Body of pancreas (tissue), 4 donors: ENCODE data around the gene BOD1. TPM values are rescaled to one million over a fixed set of nuclear protein-coding genes. Genes with fewer than 3 reads are reported as not detected.

Experiments used
- ATAC-seq: fragments of 150-250 bp; one replicate; pipeline ENCODE4 v1.9.1; 2016
- DNase-seq, 4 donors: peaks; one replicate each; pipeline ENCODE4 v3.0.0-alpha.2; 2019
- H3K27ac ChIP-seq, 4 donors: fragments of 200-600 bp; sonication (generic); 1 replicate in 3 of 4; 2 replicates in 1 of 4; pipeline versions ENCODE4 v1.5.1 to v1.6.1; 2016 to 2019; ENCODE audit warnings: mild to moderate bottlenecking in 1 of 4, mixed read lengths in 1 of 4, moderate library complexity in 1 of 4
- H3K27me3 ChIP-seq, 2 donors: fragments of 200-600 bp; sonication (generic); one replicate each; pipeline ENCODE4 v1.6.0; 2016; ENCODE audit warnings: mild to moderate bottlenecking in 1 of 2
- H3K36me3 ChIP-seq, 2 donors: fragments of 200-600 bp; sonication (generic); replicated peaks in 1 of 2; 2 replicates each; pipeline ENCODE4 v1.5.1; 2016; ENCODE audit warnings: low read depth in 2 of 2; ENCODE audit not compliant: insufficient read depth in 1 of 2
- H3K4me1 ChIP-seq: fragments of 200-600 bp; sonication (generic); one replicate; pipeline ENCODE4 v1.6.0; 2016
- H3K4me3 ChIP-seq, 2 donors: fragments of 200-600 bp; sonication (generic); 1 replicate in 1 of 2; 2 replicates in 1 of 2; pipeline ENCODE4 v1.5.1; 2016 to 2019
- H3K9me3 ChIP-seq, 3 donors: fragments of 200-600 bp; sonication (generic); 1 replicate in 2 of 3; 2 replicates in 1 of 3; pipeline ENCODE4 v1.5.1; 2016
- CTCF ChIP-seq, 7 experiments: fragments of 450-650 bp in 4 of 7; fragments of 200-600 bp in 3 of 7; sonication (generic) in 3 of 7; IDR thresholded peaks; one replicate each; pipeline ENCODE4 v1.5.1; 2016 to 2019; ENCODE audit warnings: antibody characterized with exemption in 7 of 7
- POLR2A ChIP-seq, 3 donors: fragments of 450-650 bp; IDR thresholded peaks; one replicate each; pipeline ENCODE4 v1.6.1; 2016; ENCODE audit warnings: antibody characterized with exemption in 3 of 3, mild to moderate bottlenecking in 2 of 3
- WGBS, 2 donors: methylation state at CpG; one replicate each; pipeline ENCODE4 v1.1.5; 2017; 5-methylcytosine and 5-hydroxymethylcytosine counted together
- intact Hi-C: fragments of 100-400 bp; cut with DNase I; formaldehyde crosslinking; loops from one replicate; pipeline ENCODE4 v1.15.1; 2023
- total RNA-seq, 2 donors: library from RNA; depleted of rRNA; stranded (reverse); fragments of >200 nt; gene quantifications; one replicate each; pipeline ENCODE4 v1.1.0, GENCODE V29; 2016

Gene BOD1
- total RNA-seq, 2 donors from 2014 or later, result 32.7 to 36.9 TPM

- Histone ChIP-seq H3K36me3 (no peaks in the 10 kb centered on the region), H3K9me3 (peaks cover 0 to 7% (median 0%) of the 10 kb centered on the region in 3 donors), H3K4me1 (peaks cover 7% of the 10 kb centered on the region), H3K4me3 (no peak overlapping the region), H3K27ac (no peak overlapping the region), H3K27me3 (no peaks in the 10 kb centered on the region)
- DNase-seq (no peak), ATAC-seq (no peak)
- 72 to 75% methylated on average over 8 of the region's 8 CpGs for WGBS, 2 donors
- intact Hi-C loops, result loop anchor here (5.0 kb wide), 1 partner anchor 283 kb away; no protein-coding TSS in a partner anchor
- TF ChIP-seq CTCF (IDR thresholded peaks at IDR 0.05), result no peak
- TF ChIP-seq POLR2A (IDR thresholded peaks at IDR 0.05), result no peak
Observed at GRCh38 chr5:173574983-173575382, 41.5 kb downstream of the BOD1 start.

GRCh38 chr5:173573126-173573960 is 43.1 kb downstream of the BOD1 start:
- WGBS, 2 donors, result 26 to 36% methylated on average over 28 to 35 of the region's 35 CpGs
- intact Hi-C loops, result no loop called here

GRCh38 chr5:173572431-173573125 is 43.9 kb downstream of the BOD1 start:
- Histone ChIP-seq H3K4me3 (no peak overlapping the region), H3K36me3 (no peaks in the 10 kb centered on the region), H3K27me3 (no peaks in the 10 kb centered on the region), H3K27ac (no peak overlapping the region), H3K4me1 (peaks cover 7% of the 10 kb centered on the region), H3K9me3 (peaks cover 0 to 7% (median 0%) of the 10 kb centered on the region in 3 donors)
- WGBS, 2 donors, result 13 to 17% methylated on average over 6 of the region's 6 CpGs
- intact Hi-C loops, result no loop called here
- DNase-seq, result no peak
- TF ChIP-seq POLR2A (IDR thresholded peaks at IDR 0.05) (no peak), CTCF (IDR thresholded peaks at IDR 0.05) (no peak)
- ATAC-seq, result peak; percentile 30

More at GRCh38 chr5:173573126-173573960, 43.1 kb downstream of the BOD1 start:
- H3K27me3 ChIP-seq, result no peaks in the 10 kb centered on the region
- H3K36me3 ChIP-seq, result no peaks in the 10 kb centered on the region
- ATAC-seq (peak; percentile 95), DNase-seq (peak; percentile 70 to 82 (median 80))
- H3K9me3 ChIP-seq, result peaks cover 0 to 6% (median 0%) of the 10 kb centered on the region in 3 donors
- H3K27ac ChIP-seq, result no peak overlapping the region
- H3K4me1 ChIP-seq, result peaks cover 7% of the 10 kb centered on the region
- peak; percentile 85 to 98 (median 92) for TF ChIP-seq CTCF (IDR thresholded peaks at IDR 0.05)
- TF ChIP-seq POLR2A (IDR thresholded peaks at IDR 0.05), result no peak
- no peak overlapping the region for H3K4me3 ChIP-seq

- peaks cover 7% of the 10 kb centered on the region for H3K4me1 ChIP-seq
- intact Hi-C loops, result no loop called here
- H3K27ac ChIP-seq, result no peak overlapping the region
- no peak overlapping the region for H3K4me3 ChIP-seq
- ATAC-seq, result no peak
- no peak for DNase-seq
- H3K9me3 ChIP-seq, result peaks cover 0 to 7% (median 0%) of the 10 kb centered on the region in 3 donors
- no peak for TF ChIP-seq POLR2A (IDR thresholded peaks at IDR 0.05)
- no peak for TF ChIP-seq CTCF (IDR thresholded peaks at IDR 0.05)
- H3K27me3 ChIP-seq, result no peaks in the 10 kb centered on the region
- 82 to 85% methylated on average over 21 to 22 of the region's 22 CpGs for WGBS, 2 donors
- H3K36me3 ChIP-seq, result no peaks in the 10 kb centered on the region
Observed at GRCh38 chr5:173570321-173571090, 45.9 kb downstream of the BOD1 start.
